HG03097 (cell line): Measurements from ENCODE around the gene PYGB.
"Not testable (repeated sequence)": the region's sequence is repeated elsewhere in the genome, so short reads cannot be mapped to it uniquely, and the experiment has no call there.

Experiments
- ATAC-seq: cut with Tn5 transposase; IDR thresholded peaks from one replicate; pipeline ENCODE4 v1.9.1; 2021; ENCODE audit not compliant: unreplicated experiment, low FRiP score

Gene PYGB

DNA sequence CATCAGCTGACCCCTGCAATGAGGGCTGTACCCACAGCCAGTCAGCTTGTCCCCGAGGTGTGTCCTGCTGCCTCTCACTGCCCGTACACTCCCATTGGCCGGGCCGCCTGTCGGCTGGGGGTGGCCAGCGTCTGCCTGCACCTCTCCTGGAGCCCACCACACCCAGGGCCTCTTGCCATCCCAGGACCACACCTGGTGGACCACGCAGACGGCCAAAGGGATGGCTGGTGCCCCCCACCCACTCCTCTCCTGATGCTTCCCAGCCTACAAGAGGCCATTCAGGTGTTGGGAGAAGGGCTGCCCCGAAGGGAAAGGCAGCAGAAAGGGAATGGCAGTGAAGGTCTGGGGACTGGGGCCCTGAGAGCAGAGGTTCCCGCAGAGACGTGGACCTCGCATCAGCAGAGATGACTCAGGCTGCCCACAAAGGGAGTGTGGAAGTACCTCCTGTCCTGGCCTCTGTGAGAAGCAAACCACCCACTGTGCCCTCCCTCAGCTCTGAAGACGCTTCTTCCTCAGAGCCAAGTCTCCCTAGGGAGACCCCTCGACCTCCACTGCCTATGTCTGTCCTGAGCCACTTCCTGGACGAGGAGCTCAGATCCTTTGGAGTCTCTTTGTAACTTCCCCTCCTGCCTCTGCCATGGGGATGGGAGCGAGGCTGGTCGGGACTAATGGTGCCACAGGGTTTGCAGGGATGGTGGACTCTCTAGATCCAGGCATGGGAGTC lies 60.9 kb downstream of the PYGB start:
- no peak for ATAC-seq

DNA sequence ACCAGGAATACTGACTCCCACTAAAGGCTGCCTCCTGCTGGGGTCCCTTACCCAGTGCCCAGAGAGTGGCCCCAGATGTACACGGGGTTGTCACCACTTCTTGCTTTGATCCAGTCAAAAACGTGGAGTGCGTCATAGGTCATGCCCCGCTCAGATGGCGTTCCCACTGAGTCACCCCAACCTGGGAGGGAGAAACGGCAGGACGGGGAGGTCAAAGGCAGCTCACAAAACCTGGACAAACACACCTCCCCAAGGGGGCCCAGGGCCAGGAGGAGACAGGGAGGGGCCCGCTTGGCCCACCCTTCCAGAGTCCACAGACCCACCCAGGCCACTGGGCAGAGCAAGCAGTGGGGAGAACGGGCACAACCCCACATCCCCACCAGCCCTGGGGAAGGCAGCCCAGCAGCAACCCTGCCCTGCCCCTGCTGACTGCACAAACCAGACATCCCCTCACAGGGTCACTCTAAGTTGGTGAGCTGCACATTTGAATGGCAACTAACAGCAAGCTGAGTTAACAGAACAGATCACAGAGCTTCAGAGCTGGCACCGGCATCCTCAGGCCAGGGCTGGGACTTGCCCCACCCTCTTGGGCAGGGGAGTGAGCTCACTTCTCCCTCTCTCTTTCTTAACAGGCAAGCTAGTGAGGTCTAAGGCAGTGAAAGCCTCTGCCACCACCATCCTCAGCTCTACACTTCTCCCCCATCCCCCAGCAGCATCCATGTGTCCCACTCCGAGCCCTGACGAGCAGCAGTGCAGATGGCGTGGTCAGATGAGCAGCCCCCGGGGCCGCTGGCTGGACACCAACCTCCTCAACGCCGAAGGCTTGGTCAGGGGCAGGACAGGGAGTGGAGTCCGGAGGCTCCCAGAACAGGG lies 61.7 kb downstream of the PYGB start:
- no peak for ATAC-seq

DNA sequence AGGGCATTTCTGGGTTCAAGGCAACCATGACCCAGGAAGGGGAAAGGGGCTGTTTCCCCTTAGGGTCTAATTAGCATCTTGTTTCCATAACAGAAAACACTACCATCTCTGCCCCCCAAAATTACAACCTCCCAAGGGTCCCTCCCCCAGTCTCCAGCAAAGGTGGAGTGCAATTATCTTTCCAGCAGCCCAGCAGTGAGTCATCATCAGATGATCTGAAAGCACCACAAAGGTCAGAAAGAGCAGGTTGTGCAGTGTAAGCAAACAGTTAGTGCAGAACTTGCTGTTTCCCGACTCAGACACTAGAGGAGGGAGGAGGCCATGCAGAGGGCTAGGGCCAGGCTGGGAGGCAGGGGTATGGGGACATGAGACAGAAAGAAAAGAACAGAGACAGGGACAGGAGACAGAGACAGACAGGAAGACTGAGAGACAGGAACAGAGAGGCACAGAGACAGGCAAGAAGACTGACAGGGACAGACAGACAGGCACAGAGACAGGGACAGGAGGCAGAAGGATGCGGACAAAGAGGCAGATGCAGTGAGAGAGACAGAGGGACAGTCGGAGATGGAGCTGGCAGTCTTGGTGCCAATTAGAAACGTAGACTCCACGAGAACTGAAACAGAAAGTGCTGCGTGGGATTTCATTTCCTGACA lies 62.5 kb downstream of the PYGB start:
- ATAC-seq = peak; percentile 85

DNA sequence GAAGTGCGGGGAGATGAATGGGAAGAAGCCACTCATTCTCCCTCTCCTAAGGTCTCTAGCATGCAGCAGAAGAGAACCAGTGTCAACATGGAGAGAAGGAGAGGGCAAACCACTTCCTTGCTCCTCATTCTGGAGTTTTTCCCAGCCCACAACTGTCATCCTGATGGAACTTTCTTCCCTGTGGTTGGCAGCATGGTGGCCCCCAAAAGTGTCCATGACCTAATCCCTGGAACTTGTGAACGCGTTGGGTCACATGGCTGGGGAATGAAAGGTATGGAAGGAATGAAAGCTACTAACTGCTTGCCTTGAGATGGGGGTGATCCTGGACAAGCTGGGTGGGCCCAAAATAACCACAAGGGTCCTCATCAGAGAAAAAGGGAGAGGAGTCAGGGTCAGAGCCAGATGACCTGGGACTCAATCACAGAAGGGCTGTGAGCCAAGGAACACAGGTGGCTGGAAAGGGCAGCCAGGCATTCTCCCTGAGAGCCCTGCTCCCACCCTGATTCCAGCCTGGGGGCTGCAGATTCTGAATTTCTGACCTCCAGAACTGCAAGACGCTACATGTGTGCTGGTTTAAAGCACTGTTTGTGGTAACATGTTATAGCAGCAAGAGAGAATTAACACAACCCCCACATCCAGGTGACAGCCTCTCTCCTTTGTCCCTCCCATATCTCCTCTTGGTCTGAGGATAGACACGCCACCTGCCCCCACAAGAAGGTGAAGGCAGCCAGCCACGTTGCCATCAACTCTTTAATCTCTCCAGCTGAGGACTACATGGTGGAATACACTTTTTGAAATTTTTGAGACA lies 63.2 kb downstream of the PYGB start:
- ATAC-seq = no peak

DNA sequence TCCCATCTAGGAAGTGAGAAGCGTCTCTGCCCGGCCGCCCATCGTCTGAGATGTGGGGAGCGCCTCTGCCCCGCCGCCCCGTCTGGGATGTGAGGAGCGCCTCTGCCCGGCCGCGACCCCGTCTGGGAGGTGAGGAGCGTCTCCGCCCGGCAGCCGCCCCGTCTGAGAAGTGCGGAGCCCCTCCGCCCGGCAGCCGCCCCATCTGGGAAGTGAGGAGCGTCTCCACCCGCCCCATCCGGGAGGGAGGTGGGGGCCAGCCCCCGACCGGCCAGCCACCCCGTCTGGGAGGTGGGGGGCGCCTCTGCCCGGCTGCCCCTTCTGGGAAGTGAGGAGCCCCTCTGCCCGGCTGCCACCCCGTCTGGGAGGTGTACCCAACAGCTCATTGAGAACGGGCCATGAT lies 64.8 kb downstream of the PYGB start:
- ATAC-seq = not testable (repeated sequence)

DNA sequence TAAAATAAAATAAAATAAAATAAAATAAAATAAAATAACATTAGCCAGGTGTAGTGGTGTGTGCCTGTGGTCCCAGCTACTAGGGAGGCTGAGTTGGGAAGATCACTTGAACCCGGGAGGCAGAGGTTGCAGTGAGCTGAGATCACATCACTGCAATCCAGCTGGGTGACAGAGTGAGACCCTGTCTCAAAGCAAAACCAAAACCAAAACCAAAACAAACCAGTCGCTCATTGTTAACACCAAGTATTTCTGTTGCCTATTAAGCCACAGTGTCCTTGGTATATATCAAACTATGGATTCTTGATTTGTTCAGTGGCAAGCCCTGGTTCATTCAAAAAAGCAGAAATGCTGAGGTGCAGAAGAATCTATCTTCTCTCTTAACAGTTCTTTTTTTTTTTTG lies 65.7 kb downstream of the PYGB start:
- no peak for ATAC-seq

DNA sequence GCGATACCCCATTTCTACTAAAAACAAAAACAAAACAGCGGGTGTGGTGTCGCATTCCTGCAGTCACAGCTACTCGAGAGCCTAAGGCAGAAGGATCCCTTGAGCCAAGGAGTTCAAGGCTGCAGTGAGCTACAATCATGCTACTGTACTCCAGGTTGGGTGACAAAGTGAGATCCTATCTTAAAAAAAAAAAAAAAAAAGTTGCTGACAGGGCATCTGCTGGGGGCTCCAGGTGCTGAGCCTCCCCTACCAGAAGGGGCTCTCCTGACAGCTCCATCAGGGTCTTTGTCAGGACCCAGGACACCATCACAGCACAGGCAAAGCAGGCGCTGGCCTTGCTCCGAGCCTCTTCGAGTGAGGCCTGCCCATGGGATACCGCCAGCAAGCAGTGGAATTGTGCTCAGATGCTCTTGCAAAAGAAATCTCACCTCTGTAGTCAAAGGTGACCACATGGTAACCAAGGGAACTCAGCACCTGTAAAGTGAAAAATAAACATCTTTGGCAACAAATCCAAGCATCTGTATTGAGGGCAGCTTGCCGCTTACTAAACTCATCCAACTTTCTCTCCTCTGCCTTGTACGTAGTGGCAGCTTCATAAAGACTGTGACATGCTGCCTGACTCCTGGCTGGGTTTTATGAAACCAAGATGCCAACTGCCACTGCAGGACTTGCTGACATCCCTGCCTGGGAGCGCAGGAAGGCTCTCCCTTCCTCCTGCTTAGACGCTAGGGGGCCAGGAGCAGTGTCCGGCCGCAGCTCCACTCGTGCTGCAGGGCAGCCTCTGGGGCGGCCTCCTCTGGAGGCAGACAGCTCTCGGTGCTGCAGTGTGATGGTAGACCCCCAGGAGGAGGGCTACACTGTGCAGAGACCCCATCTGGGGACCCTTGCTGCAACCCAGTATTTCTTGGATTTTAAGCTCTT lies 66.9 kb downstream of the PYGB start:
- no peak for ATAC-seq

DNA sequence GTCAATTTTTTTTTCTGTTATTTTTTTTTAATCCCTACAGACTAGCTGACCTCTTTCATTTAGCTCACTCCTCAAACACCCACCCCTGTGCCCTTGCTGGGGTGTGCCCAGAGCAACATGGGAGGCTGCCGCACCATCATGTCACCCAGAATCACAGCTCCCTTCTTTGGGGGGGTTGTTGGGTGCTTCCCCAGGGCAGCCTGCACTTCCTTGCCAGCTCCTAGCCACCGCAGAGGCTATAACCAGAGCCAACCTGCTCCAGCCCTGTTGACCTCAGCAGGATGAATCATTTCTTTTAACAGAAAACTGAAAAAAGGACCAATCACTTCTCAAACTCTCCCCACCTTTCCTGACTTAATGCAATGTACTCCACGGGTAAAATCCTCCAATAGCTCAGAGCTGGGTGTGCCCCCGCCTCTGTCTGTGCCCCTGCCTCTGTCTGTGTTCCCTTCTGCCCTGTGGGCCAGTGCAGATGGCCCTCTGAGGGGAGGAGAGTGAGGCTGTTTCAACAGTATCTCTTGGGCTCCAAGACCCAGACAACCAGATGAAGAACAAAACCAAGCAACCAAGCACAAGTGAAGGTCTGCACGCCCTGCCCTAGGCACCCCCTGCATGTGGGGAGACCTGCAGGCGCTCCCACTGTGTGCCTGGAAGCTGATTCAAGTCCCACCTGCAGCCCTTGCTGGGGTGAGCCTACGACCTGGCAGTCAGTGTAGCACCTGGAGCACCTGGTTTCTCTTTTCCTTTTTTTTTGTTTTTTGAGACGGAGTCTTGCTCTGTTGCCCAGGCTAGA lies 67.7 kb downstream of the PYGB start:
- ATAC-seq = no peak

DNA sequence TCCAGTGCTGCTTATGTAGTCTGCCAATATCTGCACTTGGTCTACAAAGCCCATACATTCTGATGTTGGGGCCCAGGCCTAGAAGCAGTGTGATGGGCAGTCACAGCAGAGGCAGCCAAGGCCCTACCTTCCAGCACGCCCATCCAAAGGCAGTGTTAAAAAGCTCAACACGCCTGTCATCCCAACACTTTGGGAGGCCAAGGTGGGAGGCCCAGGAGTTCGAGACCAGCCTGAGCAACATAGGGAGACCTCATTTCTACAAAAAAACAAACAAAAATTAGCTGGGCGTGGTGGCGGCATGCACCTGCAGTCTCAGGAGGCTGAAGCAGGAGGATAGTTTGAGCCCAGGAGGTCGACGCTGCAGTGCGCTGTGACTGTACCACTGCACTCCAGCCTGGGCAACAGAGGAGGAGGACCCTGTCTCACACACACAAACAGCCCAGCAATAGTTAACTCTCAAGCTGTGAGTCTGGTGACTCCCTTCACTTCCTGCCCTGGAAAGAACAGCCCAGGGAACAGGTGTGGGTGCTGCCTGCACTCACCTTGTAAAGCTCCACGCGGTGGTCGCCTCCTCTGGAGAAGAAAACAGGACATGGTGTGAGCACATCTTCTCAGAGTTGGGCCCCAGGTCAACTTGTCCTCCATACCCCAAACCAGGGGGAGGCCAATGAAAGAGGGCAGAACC lies 68.8 kb downstream of the PYGB start:
- no peak for ATAC-seq

DNA sequence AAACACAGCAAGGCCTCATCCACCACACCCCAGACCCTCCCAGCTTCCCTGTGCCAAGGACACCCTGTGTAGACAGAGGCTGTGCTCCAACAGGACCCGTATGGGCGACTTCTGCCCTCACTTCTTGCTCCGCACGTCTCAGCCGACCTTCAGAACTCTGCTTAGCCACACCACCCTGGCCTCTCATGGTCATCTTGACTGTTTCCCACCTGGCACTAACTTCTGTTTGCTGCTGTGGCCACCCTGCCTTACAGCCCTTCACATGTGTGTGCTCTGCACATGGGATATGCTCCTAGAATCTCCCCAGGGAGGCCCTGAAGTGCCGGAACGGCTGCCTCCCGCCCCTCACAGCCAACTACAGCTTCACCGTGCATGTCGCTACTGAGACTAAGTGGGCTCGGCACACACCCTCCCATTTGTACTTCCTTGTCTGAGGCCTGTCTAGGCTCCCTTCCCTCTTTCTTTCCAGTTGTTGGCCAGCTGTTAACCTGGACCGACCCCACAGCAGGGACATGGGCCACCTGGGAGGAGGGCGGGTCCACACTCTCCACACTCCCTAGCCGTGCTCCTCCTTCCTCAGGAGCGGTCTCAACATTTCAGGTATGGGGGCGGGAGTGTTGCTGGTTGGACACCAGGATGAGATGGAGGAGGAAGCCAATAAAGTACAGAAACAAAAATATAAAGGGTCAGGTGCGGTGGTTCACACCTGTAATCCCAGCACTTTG lies 69.6 kb downstream of the PYGB start:
- no peak for ATAC-seq

DNA sequence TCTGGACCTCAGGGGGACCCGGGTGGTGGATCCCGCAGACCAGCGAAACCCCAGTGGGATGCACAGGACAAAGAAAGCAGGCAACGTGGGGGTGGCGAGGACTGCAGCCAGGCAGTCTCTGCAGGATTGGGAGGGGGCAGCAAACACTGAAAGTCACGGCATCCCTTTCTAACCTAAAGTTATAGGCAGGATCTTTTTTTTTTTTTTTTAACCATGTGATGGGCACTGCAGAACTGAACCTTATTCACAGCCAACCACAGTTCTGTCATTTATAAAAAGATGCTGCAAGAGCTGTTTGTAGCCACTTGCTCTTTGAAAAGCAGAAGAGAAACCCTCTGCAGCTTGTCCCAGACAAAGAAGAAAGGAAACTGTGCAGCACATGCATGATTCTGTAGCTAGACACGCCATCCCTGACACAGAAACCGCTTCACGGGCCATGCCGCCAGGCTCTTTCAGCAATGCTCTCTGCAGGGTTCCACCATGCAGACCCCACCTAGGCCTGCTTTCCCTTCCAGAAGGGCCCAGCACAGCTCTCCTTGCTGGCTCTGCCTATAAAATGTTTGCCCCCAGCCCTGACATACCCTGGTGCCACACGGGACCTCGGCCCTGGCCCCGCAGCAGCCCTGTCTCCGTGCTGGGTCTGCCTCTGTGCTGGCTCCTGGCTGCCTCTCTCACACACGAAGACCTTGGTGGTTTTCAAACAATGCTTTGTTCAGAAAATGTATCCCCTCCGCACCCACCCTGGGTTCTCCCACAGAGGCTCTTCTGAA lies 70.8 kb downstream of the PYGB start:
- ATAC-seq = peak; percentile 84

DNA sequence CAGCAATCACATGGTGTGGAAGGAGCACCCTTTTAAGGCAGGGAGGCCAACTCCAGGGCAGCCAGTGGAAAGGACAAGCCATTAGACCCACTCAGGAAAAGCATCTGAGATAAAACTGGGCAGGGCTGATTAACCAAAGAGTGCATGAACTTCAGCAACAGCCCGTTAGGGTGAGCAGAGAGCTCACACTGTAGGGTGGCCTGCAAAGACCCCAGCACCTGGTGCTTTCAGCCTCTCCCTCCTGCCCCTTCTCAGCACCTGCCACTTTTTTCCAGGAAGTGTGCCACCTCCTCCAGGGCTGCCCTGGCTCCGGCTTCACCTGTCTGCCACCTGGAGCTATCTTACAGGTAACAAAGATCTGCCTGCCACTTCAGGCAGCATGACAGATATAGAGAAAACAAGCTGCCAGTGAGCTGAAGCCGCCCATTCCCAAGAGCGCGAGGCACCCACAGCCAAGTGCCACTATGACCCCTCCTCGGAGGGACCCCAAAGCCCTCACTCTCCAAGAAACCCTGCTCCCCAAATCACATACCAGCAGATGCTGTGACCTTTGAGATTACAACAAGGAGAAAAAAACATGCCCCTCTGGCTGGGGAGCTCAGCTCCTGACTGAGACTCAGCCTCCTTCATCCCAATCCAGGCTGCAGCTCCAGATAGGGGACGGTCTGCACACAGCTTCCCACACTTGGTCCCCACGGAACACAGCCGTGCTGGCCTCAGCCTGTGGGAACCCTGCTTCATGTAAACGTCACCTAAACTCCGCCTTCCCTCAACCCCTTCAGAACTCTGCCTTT lies 71.6 kb downstream of the PYGB start:
- ATAC-seq = no peak

DNA sequence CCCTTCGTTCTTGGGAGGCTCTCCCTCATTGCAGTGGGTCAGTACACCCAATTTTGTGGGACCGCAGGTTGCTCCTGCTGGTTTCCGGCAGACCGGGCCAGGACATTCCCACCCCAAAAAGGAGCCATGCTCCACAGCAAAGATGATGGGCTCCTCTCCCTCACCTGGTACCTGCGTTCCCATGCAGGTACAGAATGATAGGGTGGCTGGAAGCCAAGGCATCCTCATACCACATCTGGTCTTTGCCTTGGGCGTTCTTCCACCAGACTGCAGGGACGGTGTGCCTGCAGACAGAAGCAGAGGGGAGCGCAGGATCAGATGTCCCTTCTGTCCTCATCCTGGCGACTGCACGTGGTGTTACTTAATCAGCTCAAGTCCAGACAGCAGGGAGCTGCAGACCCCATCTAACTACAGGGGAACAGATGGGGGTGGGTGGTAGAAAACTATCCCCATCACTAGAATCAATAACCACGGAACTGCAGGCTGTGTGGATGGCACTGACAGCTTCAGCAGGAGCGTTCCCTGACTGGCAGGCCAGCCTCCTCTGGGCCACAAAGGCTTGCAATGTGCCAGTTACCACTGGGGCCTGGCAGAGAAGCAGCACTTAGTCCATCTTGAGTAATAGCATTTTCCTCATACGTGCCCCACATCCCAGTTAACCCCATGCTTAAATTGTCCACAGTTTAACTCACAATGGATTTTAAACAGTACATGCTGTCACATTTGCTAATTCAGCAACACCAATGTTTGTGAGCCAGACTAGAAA lies 72.3 kb downstream of the PYGB start:
- no peak for ATAC-seq

DNA sequence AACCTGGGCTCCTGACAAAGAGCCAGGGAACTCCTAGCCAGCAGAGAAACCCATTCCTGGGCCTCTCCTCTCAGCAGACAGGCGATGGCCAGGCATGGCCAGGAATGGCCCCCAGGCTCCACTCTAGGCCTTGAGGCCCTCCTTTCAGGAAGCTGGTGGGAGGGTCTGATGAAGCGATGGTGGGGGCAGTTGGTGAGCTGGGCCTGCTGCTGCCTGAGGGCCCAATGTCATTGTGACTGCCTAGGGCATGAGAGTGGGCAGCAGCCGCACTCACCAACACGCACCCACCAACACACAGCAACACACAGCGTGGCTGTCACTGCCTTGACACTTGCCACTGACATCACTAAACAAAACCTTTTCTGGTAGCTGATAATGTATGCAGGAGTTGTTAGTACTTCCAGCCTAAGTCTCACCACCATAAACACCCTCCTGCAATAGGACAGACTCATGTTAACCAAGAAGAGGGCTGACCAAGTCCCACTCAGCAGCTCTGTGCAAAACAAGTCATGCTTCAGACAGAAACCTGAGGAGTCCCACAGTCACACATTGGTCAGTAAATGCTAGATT lies 73.5 kb downstream of the PYGB start:
- ATAC-seq = no peak

DNA sequence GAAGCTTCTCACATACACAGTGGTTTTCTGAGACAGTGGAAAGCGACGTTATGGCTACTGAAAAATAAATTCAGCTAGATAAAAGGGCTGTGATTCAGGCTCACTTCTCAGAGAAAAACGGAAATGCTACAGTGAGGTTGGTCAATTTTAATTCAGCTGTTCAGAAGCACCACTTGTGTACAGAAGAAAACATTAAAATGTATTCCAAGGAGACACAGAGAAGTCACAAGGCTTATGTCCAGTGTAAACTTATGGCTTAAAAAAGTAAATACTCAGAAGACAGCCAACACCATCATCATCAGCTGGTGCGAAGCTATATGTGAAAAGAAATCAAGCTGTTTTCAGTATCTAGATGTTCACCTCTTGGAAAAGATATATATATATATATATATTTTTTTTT lies 74.1 kb downstream of the PYGB start:
- no peak for ATAC-seq
